Measurements from ENCODE around the gene ERF. TPM values are rescaled to one million over a fixed set of nuclear protein-coding genes. Genes with fewer than 3 reads are reported as not detected.
"Not testable (repeated sequence)": the region's sequence is repeated elsewhere in the genome, so short reads cannot be mapped to it uniquely, and the experiment has no call there.

The ERF gene
- total RNA-seq, 6 experiments from 2014 or later, result 15.4 to 35.7 (median 30.5) TPM

DNA sequence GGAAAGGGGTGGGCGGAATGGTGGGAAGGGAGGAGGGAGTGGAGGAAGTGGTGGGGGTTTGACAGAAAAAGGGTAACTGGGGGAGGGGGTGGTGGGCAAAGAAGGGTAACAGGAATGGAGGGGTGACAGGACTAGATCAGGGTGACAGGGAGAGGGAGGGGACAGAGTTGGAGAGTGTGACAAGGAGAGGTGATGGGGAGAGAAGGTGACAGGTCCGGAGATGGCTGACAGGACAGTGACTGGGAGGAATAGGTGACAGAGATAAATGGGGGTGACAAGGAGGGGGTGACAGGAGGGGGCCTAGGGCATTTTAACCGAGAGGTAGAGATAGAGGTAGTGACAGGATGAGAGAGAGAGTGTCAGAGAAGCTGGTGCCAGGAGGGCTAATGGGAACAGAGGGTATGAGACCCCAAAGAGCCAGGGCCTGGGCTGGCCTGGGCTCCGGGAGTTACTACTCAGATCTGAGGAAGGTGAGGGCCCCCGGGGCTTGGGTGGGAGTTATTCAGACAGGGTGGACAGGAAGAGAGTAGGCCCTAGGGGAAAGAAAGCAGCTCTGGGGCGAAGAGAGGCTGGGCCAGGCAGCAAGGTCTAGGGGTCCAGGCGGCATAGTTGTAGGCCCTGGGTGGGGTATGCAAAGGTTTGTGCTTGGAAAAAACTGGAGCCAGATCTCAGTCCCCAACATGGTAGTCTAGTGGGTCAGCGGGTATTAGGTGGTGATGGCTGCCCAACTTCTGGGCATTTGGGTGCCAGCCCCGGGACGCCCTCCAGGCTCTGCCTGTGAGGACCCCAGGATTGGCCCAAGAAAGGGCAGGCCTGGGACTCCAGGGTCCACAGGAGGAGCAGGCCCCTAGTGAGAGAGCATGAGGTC is 14.8 kb upstream of the ERF start:
- Histone ChIP-seq H3K36me3 (peaks cover 0 to 24% (median 8%) of the 10 kb centered on the region in 4 donors), H3K27me3 (no peaks in the 10 kb centered on the region), H3K4me3 (peak overlapping the region; percentile 56 to 62 (median 60)), H3K4me1 (peaks cover 0 to 11% (median 4%) of the 10 kb centered on the region in 4 donors), H3K27ac (peak overlapping the region; percentile 88 to 98 (median 89)), H3K9me3 (no peaks in the 10 kb centered on the region)
- DNase-seq, result peak in 2 of 3 donors; percentile 44 to 60
- ATAC-seq, result no peak
- WGBS (ENCODE audit: insufficient coverage, low coverage, low lambda C conversion rate, missing lambda C conversion rate), result 15% methylated on average over 7 of the region's 10 CpGs
- intact Hi-C loops (cut with DNase I), result no loop called here
- TF ChIP-seq CTCF (IDR thresholded peaks at IDR 0.05), result no peak
- no peak for TF ChIP-seq POLR2A (IDR thresholded peaks at IDR 0.05)

DNA sequence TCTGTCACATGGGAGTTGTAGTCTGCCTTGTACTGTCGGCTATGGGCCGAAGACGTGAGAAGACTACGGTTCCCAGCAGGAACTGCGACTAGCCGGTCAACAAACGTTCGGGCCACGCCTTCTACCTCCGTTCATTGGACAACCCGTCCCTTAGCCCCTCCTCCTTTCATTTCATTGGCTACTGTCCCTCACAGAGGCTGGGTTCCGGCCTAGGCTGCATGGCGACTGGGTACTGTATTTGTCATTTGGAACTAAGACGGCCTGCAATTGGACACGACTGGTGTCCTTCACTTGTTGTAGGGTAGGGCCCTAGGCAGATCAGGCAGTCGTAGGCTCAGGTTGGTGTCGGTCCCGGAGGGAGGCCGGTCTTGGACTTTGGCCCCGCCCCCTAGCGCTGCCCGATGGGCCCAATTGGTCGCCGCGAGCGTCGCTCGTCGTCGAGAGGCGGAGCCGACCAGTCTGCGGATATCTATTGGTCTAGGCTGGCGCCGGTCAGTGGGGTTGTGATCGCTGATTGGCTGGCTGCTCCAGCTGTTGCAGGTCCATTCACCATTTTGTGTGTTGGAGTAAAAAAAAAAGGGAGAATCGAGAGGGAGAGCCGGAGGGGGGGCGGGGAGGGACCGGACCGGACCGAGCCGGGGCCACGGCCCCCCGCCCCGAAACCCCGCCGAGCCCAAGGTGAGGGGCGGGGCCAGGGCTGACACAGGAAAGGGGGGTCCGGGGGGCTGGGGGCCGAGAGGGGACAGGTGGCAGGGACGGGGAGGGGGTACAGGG is 14.0 kb upstream of the ERF start, which contains the start of gene CIC:
Gene CIC, plus strand, starts transcription at position 549 of the 774 bp plus-strand sequence. CDS start 2,532 bp downstream, outside the sequence.
- H3K36me3 ChIP-seq, result peaks cover 0 to 16% (median 8%) of the 10 kb centered on the region in 4 donors
- ATAC-seq (peak; percentile 72 to 88 (median 82)), DNase-seq (peak; percentile 100)
- peak within 1 kb of the TSS; percentile 99 to 100 (median 100) for H3K27ac ChIP-seq
- H3K4me3 ChIP-seq, result peak within 1 kb of the TSS; percentile 63 to 68 (median 66)
- intact Hi-C loops (cut with DNase I), result no loop called here
- no peaks in the 10 kb centered on the region for H3K27me3 ChIP-seq
- no peak for TF ChIP-seq CTCF (IDR thresholded peaks at IDR 0.05)
- no peak for TF ChIP-seq POLR2A (IDR thresholded peaks at IDR 0.05)
- WGBS (ENCODE audit: insufficient coverage, low coverage, low lambda C conversion rate, missing lambda C conversion rate), result 2% methylated on average over 33 of the region's 52 CpGs
- H3K4me1 ChIP-seq, result peaks cover 0 to 11% (median 2%) of the 10 kb centered on the region in 4 donors
- H3K9me3 ChIP-seq, result no peaks in the 10 kb centered on the region

DNA sequence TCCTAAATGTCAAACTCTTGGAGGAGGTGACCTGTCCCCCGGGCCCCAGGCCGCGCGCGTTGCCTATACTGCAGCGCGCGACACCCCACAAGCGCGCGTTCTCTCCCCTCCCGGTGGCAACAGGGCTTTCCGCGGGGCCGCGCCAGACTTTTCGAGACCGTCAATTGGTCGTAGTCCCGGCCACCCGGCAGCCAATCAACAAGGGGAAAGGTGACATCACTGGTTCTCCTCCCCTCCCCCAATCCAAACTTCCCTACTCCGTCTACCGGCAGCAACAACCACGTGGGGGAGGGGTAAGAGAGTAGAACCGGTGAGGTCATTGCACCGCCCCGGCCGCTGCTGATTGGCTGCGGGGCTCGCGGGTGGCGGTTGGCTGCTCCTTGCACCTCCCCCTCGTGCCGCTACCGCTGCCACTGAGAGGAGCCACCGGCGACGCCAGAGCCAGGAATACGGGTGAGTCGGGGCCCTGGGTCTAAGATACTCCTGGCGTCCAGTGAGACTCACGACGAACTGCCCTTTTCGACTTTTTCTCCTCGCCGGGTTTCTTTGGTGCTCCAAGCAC is 13.3 kb upstream of the ERF start:
- peaks cover 0 to 11% (median 2%) of the 10 kb centered on the region in 4 donors for H3K4me1 ChIP-seq
- H3K27me3 ChIP-seq, result no peaks in the 10 kb centered on the region
- intact Hi-C loops (cut with DNase I), result no loop called here
- peak overlapping the region; percentile 63 to 68 (median 66) for H3K4me3 ChIP-seq
- DNase-seq (peak; percentile 98 to 100 (median 99)), ATAC-seq (peak; percentile 70 to 80 (median 77))
- peak overlapping the region; percentile 99 to 100 (median 100) for H3K27ac ChIP-seq
- TF ChIP-seq CTCF (IDR thresholded peaks at IDR 0.05) (no peak), POLR2A (IDR thresholded peaks at IDR 0.05) (peak; percentile 93)
- H3K36me3 ChIP-seq, result peaks cover 0 to 13% (median 5%) of the 10 kb centered on the region in 4 donors
- WGBS (ENCODE audit: insufficient coverage, low coverage, low lambda C conversion rate, missing lambda C conversion rate), result 0% methylated on average over 23 of the region's 46 CpGs
- no peaks in the 10 kb centered on the region for H3K9me3 ChIP-seq

GRCh38 chr19:42267644-42268141 is 12.8 kb upstream of the ERF start:
- Histone ChIP-seq H3K4me1 (peaks cover 0 to 11% (median 2%) of the 10 kb centered on the region in 4 donors), H3K4me3 (peak overlapping the region; percentile 16 to 68 (median 66)), H3K36me3 (peaks cover 0 to 7% (median 2%) of the 10 kb centered on the region in 4 donors), H3K27me3 (no peaks in the 10 kb centered on the region), H3K9me3 (no peaks in the 10 kb centered on the region), H3K27ac (peak overlapping the region; percentile 99 to 100 (median 100))
- TF ChIP-seq CTCF (IDR thresholded peaks at IDR 0.05), result no peak
- TF ChIP-seq POLR2A (IDR thresholded peaks at IDR 0.05), result no peak
- no peak for ATAC-seq
- intact Hi-C loops (cut with DNase I), result no loop called here
- DNase-seq, result peak in 1 of 3 donors; percentile 62
- whole genome bisulfite sequencing (ENCODE audit: insufficient coverage, low coverage, low lambda C conversion rate, missing lambda C conversion rate), result 11% methylated on average over 11 of the region's 13 CpGs

GRCh38 chr19:42266928-42267603 is 12.1 kb upstream of the ERF start:
- H3K27me3 ChIP-seq; H3K36me3 ChIP-seq; intact Hi-C loops (cut with DNase I); DNase-seq; ATAC-seq; H3K4me3 ChIP-seq; H3K9me3 ChIP-seq: not testable (repeated sequence)
- Histone ChIP-seq H3K4me1 (peaks cover 0 to 11% (median 2%) of the 10 kb centered on the region in 4 donors), H3K27ac (peak overlapping the region in 1 of 3 donors; percentile 100)
- WGBS (ENCODE audit: insufficient coverage, low coverage, low lambda C conversion rate, missing lambda C conversion rate), result 92% methylated on average over 25 of the region's 25 CpGs

GRCh38 chr19:42266105-42266504 is 11.2 kb upstream of the ERF start:
- DNase-seq; intact Hi-C loops (cut with DNase I); H3K27me3 ChIP-seq; H3K4me1 ChIP-seq; H3K9me3 ChIP-seq; ATAC-seq; H3K27ac ChIP-seq; H3K36me3 ChIP-seq; H3K4me3 ChIP-seq: not testable (repeated sequence)
- 85% methylated on average over 4 of the region's 4 CpGs for WGBS (ENCODE audit: insufficient coverage, low coverage, low lambda C conversion rate, missing lambda C conversion rate)

All from right lobe of liver (tissue), 6 donors.